H9 (cell line): ENCODE results near the gene TARBP2. TPM values are rescaled to one million over a fixed set of nuclear protein-coding genes. Genes with fewer than 3 reads are reported as not detected.

Experiments
- DNase-seq: peaks from one replicate; pipeline ENCODE4 v3.0.0-alpha.2; 2017
- H2AFZ ChIP-seq: one replicate; pipeline ENCODE4 v1.6.1; 2013; ENCODE audit warnings: mild to moderate bottlenecking, low read length, control low read depth, moderate library complexity
- H2AK5ac ChIP-seq: 2 replicates; pipeline ENCODE4 v1.6.1; 2013; ENCODE audit warnings: low read length, control low read depth, mixed read lengths; ENCODE audit not compliant: insufficient read length
- H2BK120ac ChIP-seq: one replicate; pipeline ENCODE4 v1.6.1; 2013; ENCODE audit warnings: low read depth, mild to moderate bottlenecking, low read length, control low read depth, inconsistent platforms; ENCODE audit not compliant: poor library complexity, severe bottlenecking
- H2BK12ac ChIP-seq: 2 replicates; pipeline ENCODE4 v1.6.1; 2013; ENCODE audit warnings: low read length, control low read depth, mixed read lengths, low read depth; ENCODE audit not compliant: insufficient read length
- H2BK15ac ChIP-seq: 2 replicates; pipeline ENCODE4 v1.6.1; 2013; ENCODE audit warnings: low read depth, low read length, control low read depth
- H2BK20ac ChIP-seq: one replicate; pipeline ENCODE4 v1.6.1; 2013; ENCODE audit warnings: low read depth, mild to moderate bottlenecking, low read length, control low read depth, inconsistent platforms; ENCODE audit not compliant: poor library complexity, severe bottlenecking
- H2BK5ac ChIP-seq: 2 replicates; pipeline ENCODE4 v1.6.1; 2013; ENCODE audit warnings: low read length, control low read depth, mixed read lengths; ENCODE audit not compliant: insufficient read length
- H3K14ac ChIP-seq: 2 replicates; pipeline ENCODE4 v1.6.1; 2013; ENCODE audit warnings: low read length, control low read depth; ENCODE audit not compliant: insufficient read depth
- H3K18ac ChIP-seq: 2 replicates; pipeline ENCODE4 v1.6.1; 2013; ENCODE audit warnings: low read depth, mild to moderate bottlenecking, mixed read lengths, low read length, control low read depth; ENCODE audit not compliant: insufficient read length
- H3K23ac ChIP-seq: 2 replicates; pipeline ENCODE4 v1.6.1; 2013; ENCODE audit warnings: low read length, control low read depth, mixed read lengths, low read depth; ENCODE audit not compliant: insufficient read length
- H3K23me2 ChIP-seq: 2 replicates; pipeline ENCODE4 v1.6.1; 2013; ENCODE audit warnings: low read depth, mild to moderate bottlenecking, mixed read lengths, low read length, control low read depth; ENCODE audit not compliant: insufficient read length, poor library complexity, severe bottlenecking
- H3K27ac ChIP-seq: 2 replicates; pipeline ENCODE4 v1.5.1; 2013; ENCODE audit warnings: low read length, control low read depth, mixed read lengths, low read depth; ENCODE audit not compliant: insufficient read length
- H3K27me3 ChIP-seq: 2 replicates; pipeline ENCODE4 v1.6.1; 2013; ENCODE audit warnings: low read length, control low read depth, inconsistent platforms; ENCODE audit not compliant: insufficient read depth
- H3K4ac ChIP-seq: 2 replicates; pipeline ENCODE4 v1.6.1; 2013; ENCODE audit warnings: low read depth, mild to moderate bottlenecking, control low read depth, inconsistent platforms, low read length, moderate library complexity
- H3K4me1 ChIP-seq: 2 replicates; pipeline ENCODE4 v1.6.1; 2013; ENCODE audit warnings: low read length, control low read depth, inconsistent platforms; ENCODE audit not compliant: insufficient read depth
- H3K4me2 ChIP-seq: 2 replicates; pipeline ENCODE4 v1.6.1; 2013; ENCODE audit warnings: low read length, control low read depth, mixed read lengths; ENCODE audit not compliant: insufficient read length, insufficient read depth
- H3K56ac ChIP-seq: 2 replicates; pipeline ENCODE4 v1.6.1; 2013; ENCODE audit warnings: low read depth, mild to moderate bottlenecking, mixed read lengths, low read length, control low read depth; ENCODE audit not compliant: insufficient read length
- H3K79me1 ChIP-seq: 2 replicates; pipeline ENCODE4 v1.6.1; 2013; ENCODE audit warnings: low read depth, mild to moderate bottlenecking, moderate library complexity, low read length, control low read depth, inconsistent platforms; ENCODE audit not compliant: insufficient read depth, poor library complexity, severe bottlenecking
- H3K79me2 ChIP-seq: 2 replicates; pipeline ENCODE4 v1.6.1; 2013; ENCODE audit warnings: low read length, control low read depth, inconsistent platforms; ENCODE audit not compliant: insufficient read depth
- H3K9ac ChIP-seq: 2 replicates; pipeline ENCODE4 v1.6.1; 2013; ENCODE audit warnings: low read length, control low read depth, mixed read lengths; ENCODE audit not compliant: insufficient read length; ENCODE audit errors: extremely low read depth
- H3K9me3 ChIP-seq: one replicate; pipeline ENCODE4 v1.6.1; 2013; ENCODE audit warnings: low read depth, low read length, inconsistent platforms; ENCODE audit not compliant: control insufficient read depth
- H3T11ph ChIP-seq: one replicate; pipeline ENCODE4 v1.6.1; 2013; ENCODE audit warnings: mild to moderate bottlenecking, low read length, control low read depth, inconsistent platforms
- H4K20me1 ChIP-seq: one replicate; pipeline ENCODE4 v1.6.1; 2013; ENCODE audit not compliant: control insufficient read depth, insufficient read length, insufficient read depth
- H4K5ac ChIP-seq: 2 replicates; pipeline ENCODE4 v1.6.1; 2013; ENCODE audit warnings: low read depth, mild to moderate bottlenecking, mixed read lengths, low read length, control low read depth; ENCODE audit not compliant: insufficient read length
- H4K8ac ChIP-seq: replicated peaks from 2 replicates; pipeline ENCODE4 v1.6.1; 2013; ENCODE audit warnings: low read length, control low read depth, mixed read lengths, low read depth; ENCODE audit not compliant: insufficient read length
- H4K91ac ChIP-seq: 2 replicates; pipeline ENCODE4 v1.6.1; 2013; ENCODE audit warnings: low read depth, mild to moderate bottlenecking, moderate library complexity, mixed read lengths, low read length, control low read depth; ENCODE audit not compliant: insufficient read length
- H3K27ac Mint-ChIP-seq, 3 experiments: 2 replicates in 2 of 3; 3 replicates in 1 of 3; pipeline ENCODE4 v1.8.0; 2020 to 2021; ENCODE audit warnings: mixed read lengths in 3 of 3, mild to moderate bottlenecking in 1 of 3, moderate library complexity in 1 of 3
- H3K27me3 Mint-ChIP-seq: 2 replicates; pipeline ENCODE4 v1.8.0; 2021; ENCODE audit warnings: low read depth, mild to moderate bottlenecking, moderate library complexity, mixed read lengths
- H3K36me3 Mint-ChIP-seq, 3 experiments: 2 replicates in 2 of 3; 3 replicates in 1 of 3; pipeline ENCODE4 v1.8.0; 2020 to 2021; ENCODE audit warnings: low read depth in 3 of 3, mixed read lengths in 3 of 3; ENCODE audit not compliant: insufficient read depth in 1 of 3
- H3K4me1 Mint-ChIP-seq, 2 experiments: 2 replicates each; pipeline ENCODE4 v1.8.0; 2020; ENCODE audit warnings: mixed read lengths in 2 of 2
- H3K4me3 Mint-ChIP-seq, 2 experiments: 2 replicates in 1 of 2; 3 replicates in 1 of 2; pipeline ENCODE4 v1.8.0; 2020 to 2021; ENCODE audit warnings: mild to moderate bottlenecking in 2 of 2, mixed read lengths in 2 of 2, moderate library complexity in 1 of 2
- H3K9me3 Mint-ChIP-seq, 2 experiments: 2 replicates in 1 of 2; 3 replicates in 1 of 2; pipeline ENCODE4 v1.8.0; 2020; ENCODE audit warnings: mild to moderate bottlenecking in 2 of 2, mixed read lengths in 2 of 2, moderate library complexity in 1 of 2
- CTCF ChIP-seq: fragments of 200-600 bp; sonication (generic); conservative IDR thresholded peaks from 3 replicates; pipeline ENCODE4 v1.8.0; 2021; ENCODE audit warnings: antibody characterized with exemption, mild to moderate bottlenecking
- WGBS: extraction: QIAGEN DNeasy Blood & Tissue Kit; methylation state at CpG from one replicate; pipeline ENCODE4 v1.1.7; 2013; ENCODE audit warnings: missing lambda C conversion rate, low lambda C conversion rate, mixed read lengths; ENCODE audit not compliant: insufficient read length; ENCODE audit errors: extremely low coverage; 5-methylcytosine and 5-hydroxymethylcytosine counted together
- total RNA-seq: library from RNA; stranded (reverse); gene quantifications from 2 replicates; pipeline ENCODE4 v1.2.1, GENCODE V29; 2021

TARBP2 gene
- total RNA-seq, 1 experiment from 2014 or later, result 79.2 TPM

GRCh38 chr12:53463802-53464560 lies 37.1 kb upstream of the TARBP2 start:
- Histone ChIP-seq H2BK12ac (no peak overlapping the region), H2BK20ac (no peak overlapping the region), H3K4ac (no peak overlapping the region), H3K18ac (no peak overlapping the region), H3K23ac (no peak overlapping the region), H4K8ac (no peak overlapping the region), H3K9me3 (no peaks in the 10 kb centered on the region), H3K27ac (no peak overlapping the region), H3K4me1 (no peaks in the 10 kb centered on the region), H3K14ac (no peak overlapping the region), H3T11ph (no peak overlapping the region), H4K91ac (no peak overlapping the region), H3K56ac (no peak overlapping the region), H3K79me2 (peaks cover 3% of the 10 kb centered on the region), H2BK15ac (no peak overlapping the region), H2BK120ac (no peak overlapping the region), H2AFZ (no peak overlapping the region), H3K4me2 (no peak overlapping the region), H3K23me2 (no peaks in the 10 kb centered on the region), H2AK5ac (no peak overlapping the region), H2BK5ac (no peak overlapping the region), H4K20me1 (no peaks in the 10 kb centered on the region), H3K9ac (no peak overlapping the region), H3K79me1 (peaks cover 22% of the 10 kb centered on the region), H4K5ac (no peak overlapping the region), H3K27me3 (no peaks in the 10 kb centered on the region)
- Mint-ChIP-seq H3K36me3 (peaks cover 87 to 98% (median 98%) of the 10 kb centered on the region in 3 experiments), H3K4me3 (no peak overlapping the region), H3K27me3 (no peaks in the 10 kb centered on the region), H3K27ac (peak overlapping the region in 1 of 3 experiments; percentile 84; a peak in 3 of 7 replicates), H3K9me3 (no peaks in the 10 kb centered on the region), H3K4me1 (peaks cover 51 to 77% of the 10 kb centered on the region in 2 experiments)
- TF ChIP-seq CTCF, result no peak
- WGBS, result 100% methylated on average over 2 of the region's 5 CpGs
- no peak for DNase-seq
